Measurements from ENCODE around the gene DHDDS.

Gene DHDDS

GRCh38 chr1:26450908-26451307, 18.8 kb downstream of the DHDDS start:
- no peak overlapping the region for H2BK120ac ChIP-seq (ENCODE audit: low read depth, low read length)
- H3K4ac ChIP-seq (ENCODE audit: low read depth in 1 of 2, low read length in 2 of 2) = no peak overlapping the region
- no peak overlapping the region for H3K27ac ChIP-seq (ENCODE audit: low read length, poor library complexity, severe bottlenecking)
- no peaks in the 10 kb centered on the region for H3K9me3 ChIP-seq (ENCODE audit: control insufficient read depth, low read length)
- H3K4me2 ChIP-seq (ENCODE audit: low read length, poor library complexity, severe bottlenecking) = no peak overlapping the region
- H4K8ac ChIP-seq (ENCODE audit: low read length) = no peak overlapping the region
- no peak for DNase-seq
- no peak overlapping the region for H3K18ac ChIP-seq (ENCODE audit: low read depth in 1 of 2, low read length in 2 of 2)
- H3K14ac ChIP-seq (ENCODE audit: low read length in 2 of 2) = no peak overlapping the region
- H3K4me3 ChIP-seq (ENCODE audit: insufficient read depth in 1 of 2, low read depth in 1 of 2, low read length in 2 of 2) = no peak overlapping the region
- peaks cover 40 to 85% of the 10 kb centered on the region in 2 experiments for H3K36me3 ChIP-seq (ENCODE audit: control insufficient read depth in 1 of 2, insufficient read depth in 2 of 2, low read depth in 1 of 2, low read length in 2 of 2)
- H3K79me1 ChIP-seq (replicated peaks; ENCODE audit: low read length, poor library complexity, severe bottlenecking) = peaks cover 16% of the 10 kb centered on the region
- no CpG with 5 or more reads among the region's 3 CpGs for WGBS
- H3K27me3 ChIP-seq (ENCODE audit: control insufficient read depth in 1 of 2, insufficient read depth in 1 of 2, low read length in 2 of 2) = no peaks in the 10 kb centered on the region
- no peak overlapping the region for H2BK15ac ChIP-seq (ENCODE audit: low read depth, poor library complexity, severe bottlenecking)
- H2BK5ac ChIP-seq (ENCODE audit: low read depth, low read length, poor library complexity, severe bottlenecking) = no peak overlapping the region
- no peak overlapping the region for H2BK12ac ChIP-seq (ENCODE audit: low read length in 2 of 2)
- no peak overlapping the region for H3K9ac ChIP-seq (ENCODE audit: low read length)
- no peaks in the 10 kb centered on the region for H3K4me1 ChIP-seq (ENCODE audit: control insufficient read depth, insufficient read depth, low read depth, low read length)
- H3K23ac ChIP-seq (ENCODE audit: low read length in 2 of 2) = no peak overlapping the region
- H2AK5ac ChIP-seq (ENCODE audit: low read length, severe bottlenecking) = no peak overlapping the region
- no peak overlapping the region for H4K91ac ChIP-seq (ENCODE audit: low read length)
- no peak overlapping the region for H2AFZ ChIP-seq (ENCODE audit: low read depth, low read length)

DNA sequence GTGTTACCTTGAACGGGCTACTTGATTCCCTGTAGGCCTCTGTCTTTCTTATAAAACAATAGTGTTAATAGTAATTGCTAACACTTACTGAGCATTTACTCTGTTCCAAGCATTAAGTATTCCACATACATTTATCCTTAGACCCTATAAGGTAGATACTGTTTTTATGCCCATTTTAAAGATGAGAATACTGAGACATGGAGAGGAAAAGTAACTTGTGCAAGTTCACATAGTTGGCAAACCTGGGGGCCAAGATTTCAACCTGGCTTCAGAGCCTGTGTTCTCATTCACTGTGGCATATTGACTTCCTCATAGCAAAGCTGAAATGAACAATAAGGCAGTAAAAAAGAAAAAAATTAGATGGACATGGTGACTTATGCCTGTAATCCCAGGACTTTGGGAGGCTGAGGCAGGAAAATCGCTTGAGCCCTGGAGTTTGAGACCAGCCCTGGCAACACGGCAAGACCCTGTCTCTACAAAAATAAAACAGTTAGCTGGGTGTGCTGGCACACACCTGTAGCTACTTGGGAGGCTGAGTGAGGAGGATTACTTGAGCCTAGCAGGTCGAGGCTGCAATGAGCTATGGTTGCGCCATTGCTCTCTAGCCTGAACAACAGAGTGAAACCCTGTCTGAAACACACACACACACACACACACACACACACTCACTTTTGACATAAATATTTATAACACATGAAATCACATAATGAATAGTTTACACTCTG, 20.5 kb downstream of the DHDDS start:
- H2BK12ac ChIP-seq (ENCODE audit: low read length in 2 of 2) = no peak overlapping the region
- H3K27ac ChIP-seq (ENCODE audit: low read length, poor library complexity, severe bottlenecking) = no peak overlapping the region
- H3K14ac ChIP-seq (ENCODE audit: low read length in 2 of 2) = no peak overlapping the region
- no peak overlapping the region for H2BK15ac ChIP-seq (ENCODE audit: low read depth, poor library complexity, severe bottlenecking)
- no peak overlapping the region for H4K91ac ChIP-seq (ENCODE audit: low read length)
- no peak overlapping the region for H2BK5ac ChIP-seq (ENCODE audit: low read depth, low read length, poor library complexity, severe bottlenecking)
- H3K79me1 ChIP-seq (replicated peaks; ENCODE audit: low read length, poor library complexity, severe bottlenecking) = peaks cover 16% of the 10 kb centered on the region
- H3K36me3 ChIP-seq (ENCODE audit: control insufficient read depth in 1 of 2, insufficient read depth in 2 of 2, low read depth in 1 of 2, low read length in 2 of 2) = peaks cover 31 to 82% of the 10 kb centered on the region in 2 experiments
- H2BK120ac ChIP-seq (ENCODE audit: low read depth, low read length) = no peak overlapping the region
- H3K9me3 ChIP-seq (ENCODE audit: control insufficient read depth, low read length) = no peaks in the 10 kb centered on the region
- 96% methylated on average over 4 of the region's 5 CpGs for WGBS
- no peak overlapping the region for H4K8ac ChIP-seq (ENCODE audit: low read length)
- H3K27me3 ChIP-seq (ENCODE audit: control insufficient read depth in 1 of 2, insufficient read depth in 1 of 2, low read length in 2 of 2) = no peaks in the 10 kb centered on the region
- H2AFZ ChIP-seq (ENCODE audit: low read depth, low read length) = no peak overlapping the region
- H3K9ac ChIP-seq (ENCODE audit: low read length) = no peak overlapping the region
- no peaks in the 10 kb centered on the region for H3K4me1 ChIP-seq (ENCODE audit: control insufficient read depth, insufficient read depth, low read depth, low read length)
- no peak overlapping the region for H3K4me3 ChIP-seq (ENCODE audit: insufficient read depth in 1 of 2, low read depth in 1 of 2, low read length in 2 of 2)
- no peak overlapping the region for H3K23ac ChIP-seq (ENCODE audit: low read length in 2 of 2)
- no peak overlapping the region for H3K4me2 ChIP-seq (ENCODE audit: low read length, poor library complexity, severe bottlenecking)
- H3K18ac ChIP-seq (ENCODE audit: low read depth in 1 of 2, low read length in 2 of 2) = no peak overlapping the region
- no peak overlapping the region for H3K4ac ChIP-seq (ENCODE audit: low read depth in 1 of 2, low read length in 2 of 2)
- DNase-seq = no peak
- H2AK5ac ChIP-seq (ENCODE audit: low read length, severe bottlenecking) = no peak overlapping the region

DNA sequence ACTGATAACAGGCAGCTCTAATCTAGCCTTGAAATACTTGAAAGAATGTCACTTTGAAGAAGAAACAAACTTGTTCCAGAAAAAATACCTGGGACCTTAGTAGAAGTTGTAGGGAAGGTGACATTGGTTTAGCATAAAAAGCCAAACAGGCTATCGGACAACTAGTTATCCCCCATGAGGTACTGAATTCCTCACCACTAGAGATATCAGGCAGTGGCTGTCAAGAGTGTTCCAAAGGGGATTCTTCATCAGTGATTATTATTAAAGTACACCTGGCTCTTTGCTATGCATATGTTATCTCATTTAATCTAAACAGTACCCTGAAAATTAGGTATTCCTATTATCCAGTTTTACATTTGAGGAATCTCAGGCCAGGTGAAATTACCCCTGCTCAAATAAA, 27.0 kb downstream of the DHDDS start:
- peaks cover 18 to 91% of the 10 kb centered on the region in 2 experiments for H3K36me3 ChIP-seq (ENCODE audit: control insufficient read depth in 1 of 2, insufficient read depth in 2 of 2, low read depth in 1 of 2, low read length in 2 of 2)
- no CpG with 5 or more reads among the region's 1 CpG for WGBS
- DNase-seq = no peak
- H3K4me1 ChIP-seq (ENCODE audit: control insufficient read depth, insufficient read depth, low read depth, low read length) = no peaks in the 10 kb centered on the region
- no peak overlapping the region for H3K23ac ChIP-seq (ENCODE audit: low read length in 2 of 2)
- no peak overlapping the region for H3K27ac ChIP-seq (ENCODE audit: low read length, poor library complexity, severe bottlenecking)
- H2BK120ac ChIP-seq (ENCODE audit: low read depth, low read length) = no peak overlapping the region
- no peaks in the 10 kb centered on the region for H3K9me3 ChIP-seq (ENCODE audit: control insufficient read depth, low read length)
- H2AFZ ChIP-seq (ENCODE audit: low read depth, low read length) = no peak overlapping the region
- no peak overlapping the region for H2BK5ac ChIP-seq (ENCODE audit: low read depth, low read length, poor library complexity, severe bottlenecking)
- no peak overlapping the region for H3K4me2 ChIP-seq (ENCODE audit: low read length, poor library complexity, severe bottlenecking)
- peaks cover 5% of the 10 kb centered on the region for H3K79me1 ChIP-seq (replicated peaks; ENCODE audit: low read length, poor library complexity, severe bottlenecking)
- no peak overlapping the region for H3K18ac ChIP-seq (ENCODE audit: low read depth in 1 of 2, low read length in 2 of 2)
- H2BK12ac ChIP-seq (ENCODE audit: low read length in 2 of 2) = no peak overlapping the region
- H3K4ac ChIP-seq (ENCODE audit: low read depth in 1 of 2, low read length in 2 of 2) = no peak overlapping the region
- no peak overlapping the region for H3K9ac ChIP-seq (ENCODE audit: low read length)
- no peak overlapping the region for H2AK5ac ChIP-seq (ENCODE audit: low read length, severe bottlenecking)
- H3K4me3 ChIP-seq (ENCODE audit: insufficient read depth in 1 of 2, low read depth in 1 of 2, low read length in 2 of 2) = no peak overlapping the region
- H2BK15ac ChIP-seq (ENCODE audit: low read depth, poor library complexity, severe bottlenecking) = no peak overlapping the region
- H3K27me3 ChIP-seq (ENCODE audit: control insufficient read depth in 1 of 2, insufficient read depth in 1 of 2, low read length in 2 of 2) = no peaks in the 10 kb centered on the region
- no peak overlapping the region for H3K14ac ChIP-seq (ENCODE audit: low read length in 2 of 2)
- H4K8ac ChIP-seq (ENCODE audit: low read length) = no peak overlapping the region
- H4K91ac ChIP-seq (ENCODE audit: low read length) = no peak overlapping the region

GRCh38 chr1:26459573-26460031, 27.5 kb downstream of the DHDDS start:
- Histone ChIP-seq H2BK120ac (ENCODE audit: low read depth, low read length) (no peak overlapping the region), H3K4me1 (ENCODE audit: control insufficient read depth, insufficient read depth, low read depth, low read length) (no peaks in the 10 kb centered on the region), H3K27ac (ENCODE audit: low read length, poor library complexity, severe bottlenecking) (no peak overlapping the region), H3K4me3 (ENCODE audit: insufficient read depth in 1 of 2, low read depth in 1 of 2, low read length in 2 of 2) (no peak overlapping the region), H3K18ac (ENCODE audit: low read depth in 1 of 2, low read length in 2 of 2) (no peak overlapping the region), H3K79me1 (replicated peaks; ENCODE audit: low read length, poor library complexity, severe bottlenecking) (peaks cover 5% of the 10 kb centered on the region), H2BK5ac (ENCODE audit: low read depth, low read length, poor library complexity, severe bottlenecking) (no peak overlapping the region), H3K4me2 (ENCODE audit: low read length, poor library complexity, severe bottlenecking) (no peak overlapping the region), H2BK15ac (ENCODE audit: low read depth, poor library complexity, severe bottlenecking) (no peak overlapping the region), H3K14ac (ENCODE audit: low read length in 2 of 2) (no peak overlapping the region), H2AFZ (ENCODE audit: low read depth, low read length) (no peak overlapping the region), H4K91ac (ENCODE audit: low read length) (no peak overlapping the region), H3K36me3 (ENCODE audit: control insufficient read depth in 1 of 2, insufficient read depth in 2 of 2, low read depth in 1 of 2, low read length in 2 of 2) (peaks cover 22 to 91% of the 10 kb centered on the region in 2 experiments), H2AK5ac (ENCODE audit: low read length, severe bottlenecking) (no peak overlapping the region), H3K27me3 (ENCODE audit: control insufficient read depth in 1 of 2, insufficient read depth in 1 of 2, low read length in 2 of 2) (no peaks in the 10 kb centered on the region), H3K9me3 (ENCODE audit: control insufficient read depth, low read length) (no peaks in the 10 kb centered on the region), H3K23ac (ENCODE audit: low read length in 2 of 2) (no peak overlapping the region), H2BK12ac (ENCODE audit: low read length in 2 of 2) (no peak overlapping the region), H3K4ac (ENCODE audit: low read depth in 1 of 2, low read length in 2 of 2) (no peak overlapping the region), H3K9ac (ENCODE audit: low read length) (no peak overlapping the region), H4K8ac (ENCODE audit: low read length) (no peak overlapping the region)
- DNase-seq = no peak
- 86% methylated on average over 3 of the region's 3 CpGs for WGBS

Measured in mesenchymal stem cell (in vitro differentiated cells and primary cell).